GM12878 (cell line): ENCODE measurements around the gene STEAP3. TPM values are rescaled to one million over a fixed set of nuclear protein-coding genes. Genes with fewer than 3 reads are reported as not detected.

Experiments used
- ATAC-seq: fragments of 200-7000 bp; cut with Tn5 transposase; 3 replicates; pipeline ENCODE4 v1.9.1; 2020; ENCODE audit warnings: mild to moderate bottlenecking, moderate library complexity
- BruUV-seq: library from RNA; stranded (reverse); fragments of 400-500 nt; replicated peaks from 2 replicates; lab custom pipeline; 2021; lab: Mats Ljungman, UMichigan
- CTCF ChIA-PET: fragments of 300-600 bp; sonication (Branson Sonifier 250); formaldehyde crosslinking; extraction: SDS; loops from one replicate; lab custom pipeline; 2021; ENCODE audit warnings: inconsistent platforms; lab: Yijun Ruan, JAX
- POLR2A ChIA-PET: fragments of 350-600 bp; formaldehyde crosslinking; extraction: SDS; loops from one replicate; lab custom pipeline; 2021; ENCODE audit warnings: inconsistent platforms; lab: Charles Lee
- RAD21 ChIA-PET: fragments of 300-600 bp; sonication (Branson Sonifier 250); formaldehyde crosslinking; loops from one replicate; lab custom pipeline; 2023; ENCODE audit warnings: antibody characterized with exemption; ENCODE audit not compliant: unreplicated experiment; lab: Charles Lee
- SMC1A ChIA-PET: fragments of 300-600 bp; sonication (Branson Sonifier 250); formaldehyde crosslinking; loops from one replicate; lab custom pipeline; 2023; ENCODE audit not compliant: unreplicated experiment, uncharacterized antibody; lab: Charles Lee
- DNase-seq: peaks from one replicate; pipeline ENCODE4 v3.0.0-alpha.2; 2011; ENCODE audit warnings: low read depth, low spot score
- FAIRE-seq: peaks from 3 replicates; lab custom pipeline; 2011; peaks lifted over from hg19 to GRCh38; lab: Jason Lieb, UNC
- H2AFZ ChIP-seq: 2 replicates; pipeline ENCODE4 v1.6.0; 2011; ENCODE audit warnings: low read depth, low read length, control low read depth; ENCODE audit not compliant: control insufficient read depth
- H3K27ac ChIP-seq: 2 replicates; pipeline ENCODE4 v1.5.1; 2011; ENCODE audit warnings: control low read depth; ENCODE audit not compliant: control insufficient read depth, insufficient read depth
- H3K27me3 ChIP-seq, 2 experiments: replicated peaks in 1 of 2; 2 replicates each; pipeline versions ENCODE4 v1.6.0 to v1.6.1; 2011; ENCODE audit warnings: low read length in 1 of 2; ENCODE audit not compliant: control insufficient read depth in 2 of 2, insufficient read depth in 2 of 2
- H3K36me3 ChIP-seq, 2 experiments: 2 replicates each; pipeline ENCODE4 v1.5.1; 2011; ENCODE audit warnings: low read length in 1 of 2; ENCODE audit not compliant: control insufficient read depth in 2 of 2, insufficient read depth in 2 of 2
- H3K4me1 ChIP-seq: 2 replicates; pipeline ENCODE4 v1.6.1; 2011; ENCODE audit warnings: mild to moderate bottlenecking, low read length, moderate library complexity, mixed read lengths; ENCODE audit not compliant: control insufficient read depth, insufficient read depth
- H3K4me2 ChIP-seq: 2 replicates; pipeline ENCODE4 v1.6.0; 2011; ENCODE audit warnings: control low read depth; ENCODE audit not compliant: control insufficient read depth, insufficient read depth
- H3K4me3 ChIP-seq: fragments of 200-600 bp; sonication (generic); 2 replicates; pipeline ENCODE4 v1.5.1; 2016
- H3K79me2 ChIP-seq: 2 replicates; pipeline ENCODE4 v1.6.0; 2011; ENCODE audit warnings: low read length; ENCODE audit not compliant: control insufficient read depth, insufficient read depth
- H3K9ac ChIP-seq: 2 replicates; pipeline ENCODE4 v1.8.0; 2011; ENCODE audit warnings: low read length, control low read depth, mixed read lengths; ENCODE audit not compliant: control insufficient read depth, insufficient read depth
- H3K9me3 ChIP-seq: replicated peaks from 3 replicates; pipeline ENCODE4 v1.5.1; 2011; ENCODE audit warnings: mild to moderate bottlenecking, low read length; ENCODE audit not compliant: control insufficient read depth, insufficient read depth
- H4K20me1 ChIP-seq: 2 replicates; pipeline ENCODE4 v1.6.0; 2011; ENCODE audit not compliant: control insufficient read depth, insufficient read depth
- ATF2 ChIP-seq: IDR thresholded peaks from 2 replicates; pipeline ENCODE4 v1.6.1; 2012; ENCODE audit warnings: low read length, inconsistent platforms
- ATF7 ChIP-seq: fragments of 450-650 bp; IDR thresholded peaks from 2 replicates; pipeline ENCODE4 v1.6.1; 2016; ENCODE audit warnings: low read depth, mild to moderate bottlenecking
- BACH1 ChIP-seq: fragments of 450-650 bp; IDR thresholded peaks from 2 replicates; pipeline ENCODE4 v1.6.1; 2017; ENCODE audit warnings: mild to moderate bottlenecking, borderline replicate concordance
- BCL11A ChIP-seq: IDR thresholded peaks from 2 replicates; pipeline ENCODE4 v1.6.1; 2011; ENCODE audit warnings: low read depth, low read length
- BCLAF1 ChIP-seq: fragments of 450-650 bp; IDR thresholded peaks from 2 replicates; pipeline ENCODE4 v1.6.1; 2017; ENCODE audit warnings: antibody characterized with exemption, mild to moderate bottlenecking, moderate library complexity
- CEBPZ ChIP-seq: fragments of 150-350 bp; IDR thresholded peaks from 2 replicates; pipeline ENCODE4 v1.6.1; 2016; ENCODE audit warnings: low read depth, low read length
- DPF2 ChIP-seq: fragments of 450-650 bp; IDR thresholded peaks from 2 replicates; pipeline ENCODE4 v1.6.1; 2017; ENCODE audit warnings: mild to moderate bottlenecking
- FOS ChIP-seq: IDR thresholded peaks from 3 replicates; pipeline ENCODE4 v1.6.1; 2011; ENCODE audit warnings: borderline replicate concordance; ENCODE audit not compliant: insufficient read length; ENCODE audit errors: extremely low read depth
- IKZF1 ChIP-seq: fragments of 450-650 bp; conservative IDR thresholded peaks from 2 replicates; pipeline ENCODE4 v1.6.1; 2017; ENCODE audit warnings: antibody characterized with exemption, mild to moderate bottlenecking
- NR2C1 ChIP-seq: fragments of 450-650 bp; IDR thresholded peaks from 2 replicates; pipeline ENCODE4 v1.6.1; 2017; ENCODE audit warnings: antibody characterized with exemption, mild to moderate bottlenecking, moderate library complexity
- SPI1 ChIP-seq: IDR thresholded peaks from 2 replicates; pipeline ENCODE4 v1.6.1; 2011; ENCODE audit warnings: low read depth, mild to moderate bottlenecking, low read length, moderate library complexity, borderline replicate concordance; ENCODE audit not compliant: insufficient read depth
- TBL1XR1 ChIP-seq: IDR thresholded peaks from 2 replicates; pipeline ENCODE4 v1.6.1; 2012; ENCODE audit warnings: low read depth, low read length, improper control_type of control experiment
- TCF3 ChIP-seq: IDR thresholded peaks from 2 replicates; pipeline ENCODE4 v1.6.1; 2012; ENCODE audit warnings: low read depth, mild to moderate bottlenecking, low read length, borderline replicate concordance; ENCODE audit not compliant: insufficient read depth
- ZBTB40 ChIP-seq: fragments of 450-650 bp; IDR thresholded peaks from 2 replicates; pipeline ENCODE4 v1.6.1; 2016; ENCODE audit warnings: mild to moderate bottlenecking, moderate library complexity, borderline replicate concordance
- in situ Hi-C: fragments of 300-500 bp; cut with MboI; formaldehyde crosslinking; loops from 9 replicates; pipeline ENCODE4 v1.14.3; 2018; ENCODE audit warnings: mixed read lengths
- intact Hi-C: fragments of 100-400 bp; cut with micrococcal nuclease; formaldehyde crosslinking; loops from one replicate; pipeline ENCODE4 v1.14.2; 2022; ENCODE audit not compliant: unreplicated experiment
- polyA plus RNA-seq, 11 experiments: library from polyadenylated mRNA; depleted of rRNA in 4 of 11; unstranded in 6 of 11; stranded (reverse) in 5 of 11; fragments of >200 nt; fragmentation: Nextera tagmentation in 4 of 11; fragmentation: Illumina TruSeq in 1 of 11; extraction: Ambion mirVana in 4 of 11; extraction: Trizol in 1 of 11; gene quantifications; 1 replicate in 1 of 11; 2 replicates in 10 of 11; pipeline versions ENCODE4 v1.2.1 to v1.2.3, GENCODE V29; 2011 to 2016; ENCODE audit warnings: inconsistent platforms in 2 of 11, missing spikeins in 2 of 11, low read depth in 1 of 11
- total RNA-seq, 4 experiments: library from RNA; depleted of rRNA in 3 of 4; stranded (reverse); fragments of >200 nt in 3 of 4; fragmentation: Illumina TruSeq in 1 of 4; extraction: Trizol in 1 of 4; gene quantifications; 2 replicates each; pipeline versions ENCODE4 v1.2.1 to v1.2.3, GENCODE V29; 2013 to 2021

STEAP3 gene
- total and polyA plus RNA-seq, 10 of the 15 experiments (the other 5 are each of a cell fraction or from before 2014, with no cell fraction given), result 0.42 to 8.3 (median 4.8) TPM

GRCh38 chr2:119197126-119197405 is 26.6 kb upstream of the STEAP3 start:
- RAD21 ChIA-PET, result interaction anchor here (1.1 kb wide), 1 partner anchor 22 kb away, joined by 3 read pairs; no protein-coding TSS in a partner anchor
- Histone ChIP-seq H3K4me1 (no peaks in the 10 kb centered on the region), H2AFZ (no peak overlapping the region), H3K4me2 (no peak overlapping the region), H3K9me3 (no peaks in the 10 kb centered on the region), H4K20me1 (no peaks in the 10 kb centered on the region), H3K4me3 (no peak overlapping the region), H3K27me3 (peaks cover 0 to 4% of the 10 kb centered on the region in 2 experiments; a peak in 2 of 4 replicates), H3K27ac (no peak overlapping the region), H3K36me3 (no peaks in the 10 kb centered on the region), H3K9ac (no peak overlapping the region), H3K79me2 (no peaks in the 10 kb centered on the region)
- intact Hi-C loops (no loop called here), in situ Hi-C loops (no loop called here)
- FAIRE-seq, result no peak
- ATAC-seq, result no peak
- DNase-seq, result no peak
- CTCF ChIA-PET, result no interaction called here
- POLR2A ChIA-PET, result no interaction called here
- BruUV-seq, result no TSS peak
- SMC1A ChIA-PET, result no interaction called here
- TF ChIP-seq BCL11A, result no peak
- TF ChIP-seq TCF3, result no peak
- no peak for TF ChIP-seq ATF2
- no peak for TF ChIP-seq DPF2
- TF ChIP-seq FOS, result no peak
- no peak for TF ChIP-seq ZBTB40
- no peak for TF ChIP-seq BCLAF1
- TF ChIP-seq NR2C1, result no peak
- no peak for TF ChIP-seq BACH1
- no peak for TF ChIP-seq TBL1XR1
- TF ChIP-seq SPI1, result no peak
- TF ChIP-seq ATF7, result no peak
- TF ChIP-seq IKZF1, result no peak
- no peak for TF ChIP-seq CEBPZ
